ENCODE measurements around the gene ZMPSTE24.

Gene ZMPSTE24

GRCh38 chr1:40305871-40306270 is 47.8 kb downstream of the ZMPSTE24 start:
- no peak for DNase-seq

GRCh38 chr1:40306296-40306695 is 48.3 kb downstream of the ZMPSTE24 start:
- DNase-seq = no peak

DNA sequence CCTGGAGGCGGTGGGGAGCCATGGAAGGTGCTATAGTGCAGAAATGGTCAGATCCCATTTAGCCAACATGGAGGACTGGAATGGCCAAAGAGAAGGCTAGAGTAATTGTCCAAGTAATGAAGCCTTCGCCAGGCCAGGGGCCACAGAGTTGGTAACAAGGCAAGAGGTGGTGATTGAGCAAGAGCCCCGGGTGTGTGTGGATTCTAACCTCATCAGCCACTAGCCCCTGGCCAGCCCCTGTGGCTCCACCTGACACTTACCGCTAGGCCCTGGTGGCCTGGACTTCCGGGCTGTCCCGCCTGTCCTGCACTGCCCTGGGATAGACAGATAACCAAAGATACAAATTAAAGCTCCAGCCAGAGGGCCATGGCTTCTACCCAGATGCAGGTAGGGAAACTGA is 49.1 kb downstream of the ZMPSTE24 start:
- DNase-seq = no peak

DNA sequence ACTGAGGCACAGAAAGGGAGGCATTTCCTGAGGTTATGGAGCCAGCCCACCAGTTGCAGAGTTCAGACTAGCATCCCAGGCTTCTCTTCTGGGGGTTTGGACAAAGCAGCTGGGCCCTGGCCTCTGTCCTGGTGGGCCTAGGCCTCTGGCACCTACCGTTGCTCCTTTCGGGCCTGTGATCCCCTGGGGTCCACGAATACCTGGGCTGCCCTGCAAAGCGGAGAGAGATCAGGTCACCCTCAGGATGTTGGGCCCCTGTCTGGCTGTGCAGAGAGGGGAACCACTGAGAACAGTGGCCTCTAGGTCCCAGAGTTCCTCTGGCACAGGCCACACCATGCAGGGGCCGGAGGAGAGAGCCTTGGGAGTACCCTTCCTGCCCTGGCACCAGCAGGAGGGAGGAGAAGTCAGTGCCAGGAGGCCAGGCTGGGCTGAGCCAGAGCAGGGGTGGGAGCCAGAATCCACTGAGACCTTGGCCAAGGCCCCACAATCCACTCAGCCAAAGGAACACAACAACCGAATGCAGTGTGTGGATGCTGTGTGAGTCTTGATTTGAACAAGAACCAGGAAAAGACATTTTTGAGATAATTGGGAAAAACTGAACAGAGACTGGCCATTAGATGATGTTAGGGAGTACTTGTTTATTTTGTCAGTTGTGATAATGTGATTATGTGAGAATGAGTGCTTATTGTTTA is 50.1 kb downstream of the ZMPSTE24 start:
- DNase-seq = no peak

DNA sequence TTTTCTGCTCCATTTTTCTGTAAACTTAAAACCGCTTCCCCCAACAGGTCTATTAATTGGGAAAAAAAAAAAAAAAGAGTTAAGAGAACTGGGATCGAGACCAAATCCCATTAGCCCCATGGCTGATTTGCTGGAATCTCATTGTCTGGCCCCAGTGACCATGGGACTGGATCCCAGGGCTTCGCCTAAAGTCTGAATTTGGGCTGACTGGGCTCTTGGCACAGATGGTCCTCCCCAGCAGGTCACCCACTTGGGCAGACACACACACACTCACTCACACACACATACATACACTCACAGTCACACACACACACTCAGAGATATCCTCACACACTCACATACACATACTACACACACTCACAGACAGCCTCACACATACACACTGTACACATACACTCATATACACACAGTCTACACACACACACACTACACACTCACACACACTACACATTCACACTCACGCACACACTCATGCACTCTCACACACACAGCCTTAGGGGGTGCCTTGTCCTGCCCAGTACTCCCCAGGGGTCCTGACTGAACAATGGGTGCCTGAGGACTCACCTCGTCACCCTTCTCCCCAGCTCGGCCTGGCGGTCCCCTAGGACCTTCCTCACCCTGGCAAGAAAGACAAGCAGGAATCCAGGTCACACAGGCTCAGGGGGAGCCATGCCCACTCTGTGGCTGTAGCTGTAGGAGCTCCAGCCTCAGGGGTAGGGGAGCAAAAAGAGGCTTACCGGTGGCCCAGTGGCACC is 51.5 kb downstream of the ZMPSTE24 start:
- DNase-seq = no peak

- no peak for DNase-seq
Measured at GRCh38 chr1:40310129-40310461, 52.1 kb downstream of the ZMPSTE24 start.

- DNase-seq = no peak
Measured at GRCh38 chr1:40310983-40311642, 53.1 kb downstream of the ZMPSTE24 start.

DNA sequence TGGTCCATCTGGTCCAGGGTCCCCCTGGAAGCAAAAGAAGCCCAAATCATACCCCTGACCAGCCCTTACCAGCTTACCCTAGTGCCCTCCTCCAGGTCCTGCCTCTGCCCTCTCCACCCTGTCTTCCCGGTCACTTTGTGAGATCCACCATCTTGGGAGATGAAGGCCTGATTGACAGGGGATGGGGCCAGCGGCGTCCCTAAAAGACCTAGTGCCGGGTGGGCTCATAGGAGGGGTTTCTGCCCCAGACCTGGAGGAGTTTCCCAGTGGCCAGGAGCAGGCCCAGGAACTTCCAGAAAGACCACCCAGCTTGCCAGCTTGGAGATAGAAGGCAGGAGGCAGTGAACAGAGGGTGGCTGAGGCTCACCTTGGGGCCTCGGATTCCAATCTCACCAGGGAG is 53.7 kb downstream of the ZMPSTE24 start:
- DNase-seq = no peak

DNA sequence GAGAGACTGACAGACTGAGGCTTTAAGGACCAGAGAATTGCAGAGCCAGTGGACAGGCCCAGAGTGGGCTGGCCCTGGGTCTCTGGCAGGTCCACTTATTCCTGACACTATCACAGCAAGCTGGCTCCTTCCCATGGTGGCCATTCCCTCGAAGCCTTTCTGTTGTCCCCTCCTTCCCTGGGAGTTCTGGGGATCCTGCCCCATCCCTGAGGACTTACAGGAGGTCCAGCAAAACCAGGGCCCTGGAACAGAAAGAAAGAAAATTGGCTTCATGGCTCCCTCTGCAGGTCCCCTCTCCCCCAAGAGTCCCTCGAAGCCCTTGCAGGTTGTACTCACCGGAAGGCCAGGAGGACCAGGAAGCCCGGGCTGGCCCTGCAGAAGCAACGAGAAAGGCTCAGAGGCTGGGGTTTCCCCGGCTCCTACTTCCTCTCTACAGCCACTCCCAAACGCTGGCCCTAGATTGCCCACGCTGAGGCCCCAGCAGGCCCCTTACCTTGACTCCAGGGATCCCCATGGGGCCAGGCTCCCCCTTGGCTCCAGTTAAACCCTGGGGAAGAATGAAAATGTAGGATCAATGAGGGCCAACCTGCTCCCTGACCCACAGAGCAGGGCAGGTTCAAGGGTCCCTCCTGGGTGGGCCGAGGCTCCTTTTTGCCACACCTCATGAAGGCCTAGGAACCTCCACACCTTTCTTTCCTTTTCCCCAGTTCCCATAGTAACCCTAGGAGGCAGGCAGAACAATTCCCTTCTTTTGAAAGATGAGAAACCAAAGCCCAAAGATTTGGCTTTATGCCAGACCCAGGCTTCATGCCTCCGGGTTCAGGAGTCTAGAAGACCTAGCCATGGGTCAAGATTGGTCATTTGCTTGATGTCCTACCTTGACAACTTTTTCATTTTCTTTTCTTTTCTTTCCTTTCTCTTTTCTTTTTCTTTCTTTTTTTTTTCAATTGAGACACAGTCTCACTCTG is 54.5 kb downstream of the ZMPSTE24 start:
- no peak for DNase-seq

DNA sequence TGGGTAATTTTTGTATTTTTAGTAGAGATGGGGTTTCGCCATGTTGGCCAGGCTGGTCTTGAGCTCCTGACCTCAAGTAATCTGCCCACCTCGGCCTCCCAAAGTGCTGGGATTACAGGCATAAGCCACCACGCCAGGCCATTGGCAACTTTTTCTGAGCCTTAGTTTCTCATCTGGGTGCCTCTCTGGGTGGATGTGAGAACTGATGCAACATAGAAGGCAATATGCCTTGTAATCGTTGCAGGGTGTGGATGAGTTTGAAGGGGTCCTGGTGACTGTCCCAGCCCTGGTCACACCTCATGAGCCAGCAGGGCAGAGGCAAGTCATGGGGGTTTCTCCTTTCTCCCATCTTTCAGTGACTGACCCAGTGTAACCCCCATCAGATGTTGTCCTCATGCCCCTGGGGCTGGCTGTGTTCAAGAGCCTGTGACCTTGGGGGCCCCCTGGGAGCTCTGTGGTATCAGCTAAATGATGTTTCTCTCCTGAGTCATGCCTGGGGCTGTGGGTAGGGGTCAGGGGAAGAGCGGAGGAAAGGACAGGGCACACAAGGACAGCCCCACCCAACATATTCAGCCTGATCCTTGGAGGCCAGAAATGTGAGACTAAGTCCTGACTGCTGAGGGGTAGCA is 55.4 kb downstream of the ZMPSTE24 start:
- no peak for DNase-seq

- DNase-seq = no peak
Measured at GRCh38 chr1:40313958-40314720, 56.1 kb downstream of the ZMPSTE24 start.

DNA sequence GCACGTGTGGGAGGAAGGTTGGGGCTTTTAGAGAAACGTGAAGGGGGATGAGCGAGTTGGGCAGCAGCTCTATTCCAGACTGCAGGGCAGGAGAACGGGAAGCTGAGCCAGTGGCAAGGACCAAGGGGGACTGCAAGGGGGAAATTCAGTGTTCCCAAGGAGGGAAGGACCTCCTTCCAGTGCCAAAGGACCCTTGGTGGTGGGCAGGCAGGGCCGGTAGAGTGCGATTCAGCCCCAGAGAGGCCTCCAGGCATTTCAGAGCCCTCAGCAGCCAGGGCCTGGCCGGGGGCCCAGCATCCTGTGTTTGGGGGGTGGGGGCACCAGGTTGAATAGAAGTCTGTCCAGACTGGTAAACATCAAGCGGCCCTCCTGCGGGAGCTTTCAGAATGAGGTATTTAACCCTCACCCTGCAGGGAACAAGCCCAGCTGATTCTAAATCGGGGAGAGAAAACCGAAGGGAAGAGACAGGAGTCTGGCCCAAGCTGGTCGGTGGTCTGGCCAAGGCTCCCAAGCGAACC is 56.7 kb downstream of the ZMPSTE24 start:
- DNase-seq = no peak

GRCh38 chr1:40315239-40315794 is 57.3 kb downstream of the ZMPSTE24 start:
- peak; percentile 86 for DNase-seq

GRCh38 chr1:40315795-40316594 is 58.0 kb downstream of the ZMPSTE24 start:
- DNase-seq = peak; percentile 49

- DNase-seq = peak; percentile 74
Measured at GRCh38 chr1:40316595-40317393, 58.8 kb downstream of the ZMPSTE24 start, which contains the start of gene COL9A2. Gene COL9A2, minus strand, starts transcription at chr1:40317286. Its CDS starts 89 bp downstream, at chr1:40317197.

DNA sequence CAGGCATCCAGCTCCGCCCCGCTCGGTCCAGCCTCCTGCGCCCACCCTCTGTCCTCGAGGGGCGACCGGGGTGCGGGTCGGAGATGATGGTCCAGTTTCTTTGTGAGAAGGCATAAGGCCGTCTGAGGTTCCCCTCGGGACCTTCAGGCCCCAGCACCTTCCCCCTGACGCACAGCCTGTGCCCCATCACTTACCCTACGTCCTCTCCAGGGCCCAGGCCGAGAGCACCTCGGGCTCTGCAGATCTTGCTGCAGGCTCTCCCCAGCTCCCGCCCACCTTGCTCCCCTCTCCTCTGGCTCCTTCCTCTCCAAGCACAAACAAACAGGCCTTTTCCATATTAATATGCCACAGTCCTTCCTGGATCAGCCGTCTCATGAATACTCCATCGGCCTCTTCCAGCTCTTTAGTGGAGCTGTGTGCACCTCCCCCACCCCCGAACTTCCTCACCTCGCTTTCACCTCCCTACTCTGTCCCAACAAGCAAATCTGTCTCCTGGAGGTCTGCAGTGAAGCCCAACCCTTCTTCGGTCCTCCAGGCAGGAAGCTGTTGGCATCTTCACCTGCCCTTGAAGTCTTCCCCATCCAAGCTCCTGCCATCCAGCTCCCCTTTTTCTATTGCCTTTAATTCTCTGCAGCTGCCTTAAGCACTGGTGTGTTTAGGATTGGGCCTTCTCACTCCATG is 59.5 kb downstream of the ZMPSTE24 start:
- no peak for DNase-seq

- no peak for DNase-seq
Measured at GRCh38 chr1:40318476-40318875, 60.4 kb downstream of the ZMPSTE24 start.

DNA sequence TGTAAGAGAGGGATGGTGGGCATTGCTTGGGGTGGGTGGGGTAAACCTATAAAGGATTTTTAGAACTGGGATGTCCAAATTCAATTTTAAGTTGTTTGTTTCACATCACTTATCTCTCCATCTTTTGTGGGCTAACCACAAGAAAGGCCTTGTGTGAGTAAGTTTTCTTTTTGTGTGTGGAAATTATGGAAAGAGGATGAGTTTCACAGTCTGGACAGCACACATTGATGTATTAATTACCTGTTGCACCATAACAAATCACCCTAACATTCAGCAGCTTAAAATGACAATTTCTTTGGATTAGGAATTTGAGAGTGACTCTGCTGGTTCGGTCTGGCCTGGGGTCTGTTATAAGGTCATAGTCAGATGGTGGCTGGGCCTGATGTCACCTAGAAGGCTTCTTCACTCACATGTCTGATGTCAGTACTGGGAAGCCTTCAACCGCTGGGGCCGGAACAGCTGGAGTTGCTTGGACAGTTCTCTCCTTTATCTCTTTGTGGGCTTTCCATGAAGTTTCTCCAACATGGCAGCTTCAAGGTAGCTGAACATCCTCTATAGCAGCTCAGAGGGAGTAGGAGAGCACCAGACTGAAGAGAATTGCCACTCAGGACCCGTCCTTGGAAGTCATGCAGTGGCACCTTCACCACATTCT is 61.1 kb downstream of the ZMPSTE24 start:
- no peak for DNase-seq
